ENCODE data around the gene NUFIP1.
"Not testable (repeated sequence)": the region's sequence is repeated elsewhere in the genome, so short reads cannot be mapped to it uniquely, and the experiment has no call there.

Gene NUFIP1

DNA sequence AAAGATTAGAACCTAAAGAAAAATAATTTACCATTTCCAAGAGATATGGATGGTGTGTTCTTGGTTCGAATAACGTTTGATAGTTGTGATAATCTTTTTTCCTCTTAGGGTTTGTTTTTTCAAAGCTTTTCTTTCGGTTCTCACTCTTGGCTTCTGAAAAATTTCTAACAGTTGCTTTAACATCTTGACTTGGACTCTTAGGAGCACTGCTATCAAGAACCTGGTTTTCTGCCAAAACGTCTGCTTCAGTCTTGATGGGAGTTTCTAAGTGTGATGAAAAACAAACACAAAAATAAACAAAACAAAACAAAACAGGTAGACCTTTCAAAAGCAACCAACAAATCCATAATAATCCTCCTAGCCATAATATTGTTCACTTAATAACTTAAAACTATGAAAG lies 45.9 kb downstream of the NUFIP1 start:
- not testable (repeated sequence) for H3K27ac ChIP-seq (ENCODE audit: low read depth, low read length); H4K5ac ChIP-seq (ENCODE audit: low read length); H2BK15ac ChIP-seq (replicated peaks; ENCODE audit: low read depth); H3K79me2 ChIP-seq (ENCODE audit: control insufficient read depth, insufficient read depth, low read length); H3K4me2 ChIP-seq (ENCODE audit: low read length); H4K8ac ChIP-seq (ENCODE audit: low read depth, low read length); H3K79me1 ChIP-seq (ENCODE audit: low read length); H3K56ac ChIP-seq (ENCODE audit: low read length); H3K36me3 ChIP-seq (ENCODE audit: control insufficient read depth, insufficient read depth, low read length); H3K4me1 ChIP-seq (ENCODE audit: control insufficient read depth, low read depth, low read length); H2BK5ac ChIP-seq (ENCODE audit: low read length); H3K23ac ChIP-seq (ENCODE audit: low read length); H3K4me3 ChIP-seq (ENCODE audit: low read length); H3K4ac ChIP-seq (ENCODE audit: low read depth, low read length); H3K27me3 ChIP-seq (ENCODE audit: insufficient read depth, low read length, poor library complexity); H2AK5ac ChIP-seq (ENCODE audit: low read length); H3K9ac ChIP-seq (ENCODE audit: low read length); H2BK120ac ChIP-seq (ENCODE audit: low read depth, low read length); DNase-seq; H3K18ac ChIP-seq (ENCODE audit: low read length)
- WGBS (ENCODE audit: extremely low coverage, insufficient coverage, low lambda C conversion rate), result no CpG with 5 or more reads among the region's 4 CpGs

GRCh38 chr13:44938854-44939253 lies 50.4 kb downstream of the NUFIP1 start:
- no peaks in the 10 kb centered on the region for H3K27me3 ChIP-seq (ENCODE audit: insufficient read depth, low read length, poor library complexity)
- H3K4ac ChIP-seq (ENCODE audit: low read depth, low read length), result no peak overlapping the region
- H2BK120ac ChIP-seq (ENCODE audit: low read depth, low read length), result no peak overlapping the region
- H3K4me2 ChIP-seq (ENCODE audit: low read length), result no peak overlapping the region
- no peak for DNase-seq
- H3K4me3 ChIP-seq (ENCODE audit: low read length), result no peak overlapping the region
- H3K27ac ChIP-seq (ENCODE audit: low read depth, low read length), result no peak overlapping the region
- no CpG with 5 or more reads among the region's 2 CpGs for WGBS (ENCODE audit: extremely low coverage, insufficient coverage, low lambda C conversion rate)
- no peak overlapping the region for H2AK5ac ChIP-seq (ENCODE audit: low read length)
- no peak overlapping the region for H3K18ac ChIP-seq (ENCODE audit: low read length)
- H3K79me2 ChIP-seq (ENCODE audit: control insufficient read depth, insufficient read depth, low read length), result no peaks in the 10 kb centered on the region
- H2BK15ac ChIP-seq (replicated peaks; ENCODE audit: low read depth), result no peak overlapping the region
- H4K8ac ChIP-seq (ENCODE audit: low read depth, low read length), result no peak overlapping the region
- no peak overlapping the region for H3K23ac ChIP-seq (ENCODE audit: low read length)
- no peaks in the 10 kb centered on the region for H3K4me1 ChIP-seq (ENCODE audit: control insufficient read depth, low read depth, low read length)
- no peak overlapping the region for H4K5ac ChIP-seq (ENCODE audit: low read length)
- no peaks in the 10 kb centered on the region for H3K79me1 ChIP-seq (ENCODE audit: low read length)
- no peak overlapping the region for H3K56ac ChIP-seq (ENCODE audit: low read length)
- H3K36me3 ChIP-seq (ENCODE audit: control insufficient read depth, insufficient read depth, low read length), result no peaks in the 10 kb centered on the region
- no peak overlapping the region for H3K9ac ChIP-seq (ENCODE audit: low read length)
- H2BK5ac ChIP-seq (ENCODE audit: low read length), result no peak overlapping the region

GRCh38 chr13:44936246-44936645 lies 53.0 kb downstream of the NUFIP1 start:
- Histone ChIP-seq H4K5ac (ENCODE audit: low read length) (no peak overlapping the region), H4K8ac (ENCODE audit: low read depth, low read length) (no peak overlapping the region), H2BK15ac (replicated peaks; ENCODE audit: low read depth) (no peak overlapping the region), H3K79me2 (ENCODE audit: control insufficient read depth, insufficient read depth, low read length) (no peaks in the 10 kb centered on the region), H3K4me3 (ENCODE audit: low read length) (no peak overlapping the region), H3K9ac (ENCODE audit: low read length) (no peak overlapping the region), H3K36me3 (ENCODE audit: control insufficient read depth, insufficient read depth, low read length) (no peaks in the 10 kb centered on the region), H3K27ac (ENCODE audit: low read depth, low read length) (no peak overlapping the region), H3K23ac (ENCODE audit: low read length) (no peak overlapping the region), H3K27me3 (ENCODE audit: insufficient read depth, low read length, poor library complexity) (no peaks in the 10 kb centered on the region), H2AK5ac (ENCODE audit: low read length) (no peak overlapping the region), H3K4me1 (ENCODE audit: control insufficient read depth, low read depth, low read length) (no peaks in the 10 kb centered on the region), H2BK120ac (ENCODE audit: low read depth, low read length) (no peak overlapping the region), H3K4ac (ENCODE audit: low read depth, low read length) (no peak overlapping the region), H3K18ac (ENCODE audit: low read length) (no peak overlapping the region), H2BK5ac (ENCODE audit: low read length) (no peak overlapping the region), H3K79me1 (ENCODE audit: low read length) (no peaks in the 10 kb centered on the region), H3K56ac (ENCODE audit: low read length) (no peak overlapping the region), H3K4me2 (ENCODE audit: low read length) (no peak overlapping the region)
- no CpG with 5 or more reads among the region's 1 CpG for WGBS (ENCODE audit: extremely low coverage, insufficient coverage, low lambda C conversion rate)
- DNase-seq, result no peak

DNA sequence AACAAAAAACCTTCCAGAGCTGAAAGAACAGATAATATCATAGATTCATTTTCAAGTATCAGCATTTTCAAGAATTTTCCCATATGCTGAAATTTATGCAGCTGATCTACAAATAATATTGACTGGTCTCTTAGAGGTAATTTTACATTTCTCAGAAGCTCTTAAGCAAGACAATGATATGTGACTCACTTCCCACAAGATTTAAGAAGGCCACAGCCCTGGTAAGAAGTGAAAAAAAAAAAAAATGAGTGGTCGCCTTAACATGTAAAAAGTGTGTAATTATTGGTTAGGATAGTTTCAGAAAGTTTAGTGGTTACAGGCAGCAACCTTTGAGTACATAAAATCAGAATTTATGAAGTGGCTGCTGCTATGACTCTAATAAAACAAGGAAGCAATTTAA lies 54.5 kb downstream of the NUFIP1 start:
- Histone ChIP-seq H2BK15ac (replicated peaks; ENCODE audit: low read depth) (no peak overlapping the region), H2BK120ac (ENCODE audit: low read depth, low read length) (no peak overlapping the region), H3K27me3 (ENCODE audit: insufficient read depth, low read length, poor library complexity) (no peaks in the 10 kb centered on the region), H4K8ac (ENCODE audit: low read depth, low read length) (no peak overlapping the region), H2AK5ac (ENCODE audit: low read length) (no peak overlapping the region), H3K4me2 (ENCODE audit: low read length) (no peak overlapping the region), H3K18ac (ENCODE audit: low read length) (no peak overlapping the region), H3K4me3 (ENCODE audit: low read length) (no peak overlapping the region), H3K4ac (ENCODE audit: low read depth, low read length) (no peak overlapping the region), H4K5ac (ENCODE audit: low read length) (no peak overlapping the region), H3K56ac (ENCODE audit: low read length) (no peak overlapping the region), H3K79me1 (ENCODE audit: low read length) (no peaks in the 10 kb centered on the region), H2BK5ac (ENCODE audit: low read length) (no peak overlapping the region), H3K36me3 (ENCODE audit: control insufficient read depth, insufficient read depth, low read length) (no peaks in the 10 kb centered on the region), H3K79me2 (ENCODE audit: control insufficient read depth, insufficient read depth, low read length) (no peaks in the 10 kb centered on the region), H3K27ac (ENCODE audit: low read depth, low read length) (no peak overlapping the region), H3K4me1 (ENCODE audit: control insufficient read depth, low read depth, low read length) (peaks cover 2% of the 10 kb centered on the region), H3K9ac (ENCODE audit: low read length) (no peak overlapping the region), H3K23ac (ENCODE audit: low read length) (no peak overlapping the region)
- DNase-seq, result no peak
- no CpG with 5 or more reads among the region's 1 CpG for WGBS (ENCODE audit: extremely low coverage, insufficient coverage, low lambda C conversion rate)

DNA sequence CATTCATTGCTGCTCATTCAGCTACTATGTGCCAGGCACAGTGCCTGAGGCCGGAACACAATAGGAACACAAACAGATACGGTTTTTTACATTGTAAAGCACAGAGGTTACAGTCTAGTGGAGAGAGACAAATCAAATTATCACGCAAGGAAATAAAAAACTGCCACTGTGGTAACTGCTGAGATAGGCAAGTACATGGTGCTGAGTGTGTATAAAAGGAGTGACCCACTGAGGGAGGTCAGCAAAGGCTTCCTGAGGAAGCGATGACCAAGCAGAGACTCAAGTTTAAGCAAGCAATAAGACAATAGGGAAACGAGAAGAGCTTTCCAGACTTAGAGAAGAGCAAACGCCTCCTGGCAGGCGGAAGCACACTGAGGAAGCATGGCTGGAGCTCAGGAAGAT lies 56.4 kb downstream of the NUFIP1 start:
- no peak overlapping the region for H4K8ac ChIP-seq (ENCODE audit: low read depth, low read length)
- H3K4ac ChIP-seq (ENCODE audit: low read depth, low read length), result no peak overlapping the region
- H3K4me1 ChIP-seq (ENCODE audit: control insufficient read depth, low read depth, low read length), result peaks cover 2% of the 10 kb centered on the region
- no peaks in the 10 kb centered on the region for H3K79me1 ChIP-seq (ENCODE audit: low read length)
- no peak overlapping the region for H4K5ac ChIP-seq (ENCODE audit: low read length)
- H2BK15ac ChIP-seq (replicated peaks; ENCODE audit: low read depth), result no peak overlapping the region
- H3K9ac ChIP-seq (ENCODE audit: low read length), result no peak overlapping the region
- no peak overlapping the region for H3K23ac ChIP-seq (ENCODE audit: low read length)
- no peak overlapping the region for H3K56ac ChIP-seq (ENCODE audit: low read length)
- H3K4me2 ChIP-seq (ENCODE audit: low read length), result no peak overlapping the region
- H3K27me3 ChIP-seq (ENCODE audit: insufficient read depth, low read length, poor library complexity), result no peaks in the 10 kb centered on the region
- WGBS (ENCODE audit: extremely low coverage, insufficient coverage, low lambda C conversion rate), result no CpG with 5 or more reads among the region's 7 CpGs
- H3K79me2 ChIP-seq (ENCODE audit: control insufficient read depth, insufficient read depth, low read length), result no peaks in the 10 kb centered on the region
- no peak overlapping the region for H3K27ac ChIP-seq (ENCODE audit: low read depth, low read length)
- H3K4me3 ChIP-seq (ENCODE audit: low read length), result no peak overlapping the region
- DNase-seq, result no peak
- no peaks in the 10 kb centered on the region for H3K36me3 ChIP-seq (ENCODE audit: control insufficient read depth, insufficient read depth, low read length)
- H2AK5ac ChIP-seq (ENCODE audit: low read length), result no peak overlapping the region
- no peak overlapping the region for H3K18ac ChIP-seq (ENCODE audit: low read length)
- H2BK120ac ChIP-seq (ENCODE audit: low read depth, low read length), result no peak overlapping the region
- no peak overlapping the region for H2BK5ac ChIP-seq (ENCODE audit: low read length)

DNA sequence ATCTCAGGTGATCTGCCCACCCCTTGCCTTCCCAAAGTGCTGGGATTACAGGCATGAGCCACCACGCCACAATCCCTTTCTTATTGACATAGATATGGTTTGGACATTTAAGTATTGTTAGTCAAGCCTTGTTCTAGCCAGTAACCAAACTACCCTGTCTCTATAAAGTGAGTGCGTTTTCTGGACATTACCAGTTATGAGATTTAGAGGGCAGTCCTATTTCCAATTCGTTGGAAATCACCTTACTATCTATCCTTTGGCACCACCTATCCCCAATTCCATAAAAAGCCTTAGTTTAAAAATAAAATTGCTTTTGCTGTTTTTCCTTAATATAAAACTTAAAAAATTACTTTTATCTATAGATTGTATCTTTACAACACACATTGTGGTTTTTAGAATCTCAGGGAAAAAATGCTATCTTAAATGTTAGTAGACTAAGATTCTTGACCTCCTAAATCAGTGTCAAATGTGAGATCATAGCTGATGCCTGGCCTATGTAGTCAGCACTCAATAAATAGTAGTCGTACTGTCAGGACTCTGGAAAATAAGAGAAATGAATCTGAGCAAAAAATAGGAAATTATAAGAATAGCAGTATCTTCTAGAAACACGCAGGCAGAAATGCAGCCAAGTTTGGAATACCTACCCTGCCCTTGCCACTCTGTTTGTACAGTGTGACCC lies 57.0 kb downstream of the NUFIP1 start:
- H3K4me2 ChIP-seq (ENCODE audit: low read length), result no peak overlapping the region
- H3K23ac ChIP-seq (ENCODE audit: low read length), result no peak overlapping the region
- H2BK5ac ChIP-seq (ENCODE audit: low read length), result no peak overlapping the region
- no CpG with 5 or more reads among the region's 5 CpGs for WGBS (ENCODE audit: extremely low coverage, insufficient coverage, low lambda C conversion rate)
- no peaks in the 10 kb centered on the region for H3K36me3 ChIP-seq (ENCODE audit: control insufficient read depth, insufficient read depth, low read length)
- no peak for DNase-seq
- no peak overlapping the region for H2BK120ac ChIP-seq (ENCODE audit: low read depth, low read length)
- H4K8ac ChIP-seq (ENCODE audit: low read depth, low read length), result no peak overlapping the region
- no peak overlapping the region for H2AK5ac ChIP-seq (ENCODE audit: low read length)
- no peak overlapping the region for H4K5ac ChIP-seq (ENCODE audit: low read length)
- no peak overlapping the region for H2BK15ac ChIP-seq (replicated peaks; ENCODE audit: low read depth)
- H3K4ac ChIP-seq (ENCODE audit: low read depth, low read length), result no peak overlapping the region
- H3K27ac ChIP-seq (ENCODE audit: low read depth, low read length), result no peak overlapping the region
- H3K27me3 ChIP-seq (ENCODE audit: insufficient read depth, low read length, poor library complexity), result no peaks in the 10 kb centered on the region
- no peaks in the 10 kb centered on the region for H3K79me2 ChIP-seq (ENCODE audit: control insufficient read depth, insufficient read depth, low read length)
- H3K4me3 ChIP-seq (ENCODE audit: low read length), result no peak overlapping the region
- H3K4me1 ChIP-seq (ENCODE audit: control insufficient read depth, low read depth, low read length), result peaks cover 2% of the 10 kb centered on the region
- H3K18ac ChIP-seq (ENCODE audit: low read length), result no peak overlapping the region
- no peak overlapping the region for H3K56ac ChIP-seq (ENCODE audit: low read length)
- H3K9ac ChIP-seq (ENCODE audit: low read length), result no peak overlapping the region
- no peaks in the 10 kb centered on the region for H3K79me1 ChIP-seq (ENCODE audit: low read length)

All from mesendoderm (in vitro differentiated cells).